HK-2 (cell line): Measurements from ENCODE around the gene BMP6.
A peak's percentile ranks its signal among the peaks of the same experiment; 100 is the strongest.

Experiments used
- DNase-seq: peaks from one replicate; pipeline ENCODE4 v3.0.0-alpha.2; 2018; ENCODE audit not compliant: unreplicated experiment

The BMP6 gene

GRCh38 chr6:7827142-7827541, 101.2 kb downstream of the BMP6 start:
- DNase-seq = no peak

DNA sequence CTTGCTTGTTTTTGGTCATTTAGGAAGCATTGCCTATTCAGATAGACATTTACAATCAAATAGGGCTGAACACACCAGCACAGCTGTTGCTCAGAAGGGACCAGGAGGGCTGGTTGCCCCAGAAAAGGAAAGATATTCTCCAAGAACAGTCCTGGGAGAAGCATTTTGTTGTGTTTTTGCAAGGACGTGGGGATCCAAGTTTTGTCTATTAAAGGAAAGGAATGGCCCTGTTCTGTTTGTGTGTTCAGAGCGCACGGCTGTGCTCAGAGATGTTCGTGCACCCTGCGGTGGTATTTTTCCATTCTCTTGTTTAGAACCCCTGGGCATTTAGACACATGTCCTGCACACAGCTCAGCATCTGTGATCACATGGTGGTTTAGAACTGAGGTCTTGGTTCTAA, 102.2 kb downstream of the BMP6 start:
- no peak for DNase-seq

- DNase-seq = no peak
Observed at GRCh38 chr6:7832904-7833750, 107.2 kb downstream of the BMP6 start.

DNA sequence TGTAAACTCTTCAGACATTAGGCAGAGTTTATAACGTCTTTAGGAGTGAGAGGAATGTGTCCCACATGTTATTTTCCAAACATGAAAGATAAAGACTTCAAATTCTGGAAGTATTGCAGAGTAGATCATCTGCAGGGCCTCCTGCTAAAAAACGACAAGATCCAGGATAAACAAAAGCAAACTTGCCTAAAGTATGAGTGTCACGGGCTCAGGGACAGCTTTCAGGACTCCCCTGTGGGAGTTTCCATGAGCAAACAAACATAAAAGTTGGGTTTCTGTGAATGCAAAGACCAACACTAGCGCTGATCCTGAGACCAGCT, 107.8 kb downstream of the BMP6 start:
- no peak for DNase-seq

GRCh38 chr6:7836371-7837026, 110.6 kb downstream of the BMP6 start:
- no peak for DNase-seq

GRCh38 chr6:7841781-7842468, 116.0 kb downstream of the BMP6 start:
- no peak for DNase-seq

GRCh38 chr6:7846966-7847818, 121.3 kb downstream of the BMP6 start:
- DNase-seq = no peak

GRCh38 chr6:7848229-7848628, 122.3 kb downstream of the BMP6 start:
- no peak for DNase-seq

DNA sequence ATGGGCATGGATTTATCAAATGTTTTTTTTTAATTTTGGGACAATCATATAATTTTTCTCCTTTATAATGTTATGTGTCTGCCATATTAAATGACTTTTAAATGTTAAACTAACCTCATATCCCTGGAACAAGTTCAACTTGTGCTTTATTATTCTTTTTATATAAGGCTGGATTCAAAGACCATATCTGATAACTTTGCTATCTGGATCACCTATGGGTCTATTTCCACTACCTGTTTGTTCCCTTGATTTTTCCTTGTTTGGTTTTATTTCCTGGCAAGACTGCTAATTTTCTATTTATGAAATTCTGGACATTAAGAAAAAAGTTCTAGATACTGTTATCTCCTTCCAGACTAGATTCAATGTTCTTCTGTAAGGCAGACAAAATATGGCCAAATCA, 125.9 kb downstream of the BMP6 start:
- no peak for DNase-seq

DNA sequence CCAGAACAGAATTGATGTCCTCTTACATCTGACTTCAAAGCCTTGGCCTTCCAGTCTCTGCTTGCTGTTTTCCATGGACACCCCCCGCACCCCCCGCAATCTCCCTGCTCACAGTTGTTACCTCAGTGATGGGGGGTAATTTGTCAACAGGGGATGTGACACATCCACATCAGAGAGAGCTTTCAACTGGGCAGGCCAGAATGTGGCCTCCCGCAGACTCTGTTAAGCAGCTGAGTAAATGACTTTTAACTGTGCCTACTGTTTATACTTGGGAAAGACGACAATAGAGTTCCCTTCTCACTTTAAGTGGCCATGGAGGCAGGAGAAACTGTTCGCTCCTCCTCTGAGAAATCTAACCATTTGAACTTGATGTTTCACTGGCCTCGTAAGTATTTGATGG, 133.7 kb downstream of the BMP6 start:
- DNase-seq = no peak

DNA sequence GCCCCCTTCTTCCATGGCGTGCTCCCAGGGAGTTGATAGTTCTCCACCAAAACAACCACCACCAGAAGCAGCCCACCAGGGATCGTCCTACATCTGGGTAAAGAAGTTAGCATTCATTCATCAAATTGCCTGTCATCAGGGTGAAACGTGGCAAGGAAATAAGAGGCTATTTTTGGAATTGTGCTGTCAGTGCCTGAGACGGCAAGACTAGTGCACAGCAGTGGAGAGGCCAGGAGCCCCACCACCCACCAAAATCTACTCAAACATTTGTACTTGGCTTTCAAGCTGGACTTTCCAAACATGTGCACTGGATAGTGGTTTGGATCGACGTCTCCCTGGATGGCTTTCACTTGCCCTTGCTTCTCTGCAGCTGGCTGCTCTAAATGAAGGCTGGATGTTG, 139.9 kb downstream of the BMP6 start:
- DNase-seq = no peak

GRCh38 chr6:7866526-7866925, 140.6 kb downstream of the BMP6 start:
- no peak for DNase-seq

- DNase-seq = no peak
Observed at GRCh38 chr6:7868926-7869325, 143.0 kb downstream of the BMP6 start.

- no peak for DNase-seq
Observed at GRCh38 chr6:7878401-7878964, 152.6 kb downstream of the BMP6 start.

GRCh38 chr6:7879043-7879442, 153.1 kb downstream of the BMP6 start:
- DNase-seq = no peak

DNA sequence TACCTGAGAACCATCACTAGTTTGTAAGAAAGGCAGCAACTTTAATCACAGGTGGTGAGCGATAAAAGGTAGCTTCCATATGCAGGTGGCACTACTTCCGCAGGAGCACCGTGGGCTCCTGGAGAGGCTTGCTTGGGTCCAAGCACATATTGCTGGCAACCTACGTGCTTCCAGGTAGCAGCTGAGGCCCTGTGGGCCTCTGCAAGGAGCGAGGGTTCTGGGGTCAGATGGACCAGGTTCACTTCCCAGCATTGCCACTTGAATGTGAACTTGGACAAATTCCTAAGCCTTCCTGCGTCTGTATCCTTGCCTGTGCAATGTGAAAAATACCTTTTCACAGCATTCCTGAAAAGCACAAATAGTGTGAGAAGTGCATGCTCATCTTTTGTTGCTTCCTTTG, 153.7 kb downstream of the BMP6 start:
- no peak for DNase-seq

- DNase-seq = no peak
Observed at GRCh38 chr6:7879980-7880717, 154.2 kb downstream of the BMP6 start.

DNA sequence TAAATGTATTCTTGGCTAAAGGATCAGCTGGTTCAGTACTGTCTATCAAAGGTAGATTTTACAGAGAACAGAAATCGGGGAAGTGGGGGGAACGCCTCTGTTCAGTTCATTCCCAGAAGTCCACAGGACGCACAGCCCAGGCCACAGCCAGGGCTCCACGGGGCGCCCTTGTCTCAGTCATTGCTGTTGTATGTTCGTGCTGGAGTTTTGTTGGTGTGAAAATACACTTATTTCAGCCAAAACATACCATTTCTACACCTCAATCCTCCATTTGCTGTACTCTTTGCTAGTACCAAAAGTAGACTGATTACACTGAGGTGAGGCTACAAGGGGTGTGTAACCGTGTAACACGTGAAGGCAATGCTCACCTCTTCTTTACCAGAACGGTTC, 154.8 kb downstream of the BMP6 start:
- DNase-seq = no peak

DNA sequence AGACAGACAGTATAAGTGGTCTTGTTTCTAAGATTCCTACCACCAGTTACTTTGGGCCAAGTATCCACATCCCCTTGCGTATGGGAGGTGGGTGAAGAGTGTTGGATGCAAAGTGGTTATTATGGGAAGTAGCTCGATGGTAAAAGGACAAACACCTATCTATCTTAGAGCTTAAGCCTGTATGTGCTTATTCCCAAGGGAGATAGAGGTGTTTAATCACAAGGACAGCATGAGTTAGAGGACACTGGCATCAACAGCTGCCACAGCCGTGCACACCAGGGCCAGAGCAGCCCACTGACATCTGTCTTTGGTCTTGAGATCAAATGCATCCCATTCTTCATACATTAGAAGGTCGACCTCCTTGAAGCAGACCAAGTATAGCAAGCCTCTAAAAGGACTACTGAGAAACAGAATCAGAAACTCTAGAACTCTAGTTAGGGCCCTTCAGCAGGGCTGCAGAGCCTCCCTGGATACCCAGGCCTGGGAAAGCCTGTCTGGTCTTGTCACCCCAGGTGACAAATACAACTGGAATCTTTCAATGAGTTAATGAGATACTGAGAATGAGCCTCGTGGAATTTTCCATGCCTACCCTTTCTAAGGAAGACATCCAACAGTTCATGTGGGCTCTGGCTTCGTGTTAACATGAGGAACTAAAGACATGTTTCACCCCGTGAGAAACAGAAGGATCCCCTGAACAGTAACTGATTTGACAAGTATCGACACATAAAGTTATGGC, 156.0 kb downstream of the BMP6 start:
- peak; percentile 24 for DNase-seq

GRCh38 chr6:7882505-7883257, 156.8 kb downstream of the BMP6 start:
- DNase-seq = no peak
